PC-9 (cell line): ENCODE data around the gene ATP6V0B. TPM values are rescaled to one million over a fixed set of nuclear protein-coding genes. Genes with fewer than 3 reads are reported as not detected.

Experiments
- BruUV-seq: library from RNA; stranded (reverse); fragments of 400-500 nt; replicated peaks from 2 replicates; lab custom pipeline; 2021; lab: Mats Ljungman, UMichigan
- CTCF ChIA-PET: fragments of 300-600 bp; sonication (Branson Sonifier 250); formaldehyde crosslinking; loops from one replicate; lab custom pipeline; 2022; ENCODE audit warnings: antibody characterized with exemption; lab: Charles Lee
- POLR2A ChIA-PET: fragments of 300-600 bp; sonication (Branson Sonifier 250); formaldehyde crosslinking; loops from one replicate; lab custom pipeline; 2022; ENCODE audit warnings: antibody characterized with exemption; ENCODE audit not compliant: unreplicated experiment; lab: Charles Lee
- DNase-seq, 2 experiments: peaks; one replicate each; pipeline versions ENCODE4 v3.0.0 to v3.0.0-alpha.2; 2015 to 2022; ENCODE audit warnings: mixed read lengths in 1 of 2
- H2AFZ ChIP-seq: fragments of 200-600 bp; sonication (generic); 2 replicates; pipeline ENCODE4 v1.8.1; 2017; ENCODE audit warnings: antibody characterized with exemption
- H3F3A ChIP-seq: fragments of 200-600 bp; sonication (generic); 2 replicates; pipeline ENCODE4 v1.8.1; 2017; ENCODE audit warnings: antibody characterized with exemption, mild to moderate bottlenecking, low read depth; ENCODE audit not compliant: insufficient read depth
- H3K27ac ChIP-seq: fragments of 200-600 bp; sonication (generic); 2 replicates; pipeline ENCODE4 v1.6.1; 2016; ENCODE audit warnings: mixed run types
- H3K27me3 ChIP-seq: fragments of 200-600 bp; sonication (generic); 2 replicates; pipeline ENCODE4 v1.6.1; 2016; ENCODE audit warnings: low read depth, mixed run types; ENCODE audit not compliant: insufficient read depth
- H3K36me3 ChIP-seq: fragments of 200-600 bp; sonication (generic); 2 replicates; pipeline ENCODE4 v1.6.1; 2016; ENCODE audit warnings: low read depth, mixed run types
- H3K4me1 ChIP-seq: fragments of 200-600 bp; sonication (generic); replicated peaks from 2 replicates; pipeline ENCODE4 v1.6.1; 2016; ENCODE audit warnings: mixed run types; ENCODE audit not compliant: insufficient read depth
- H3K4me2 ChIP-seq: fragments of 200-600 bp; sonication (generic); 2 replicates; pipeline ENCODE4 v1.6.1; 2017; ENCODE audit warnings: mixed run types
- H3K4me3 ChIP-seq: fragments of 200-600 bp; sonication (generic); 2 replicates; pipeline ENCODE4 v1.6.1; 2016; ENCODE audit warnings: mixed run types
- H3K79me2 ChIP-seq: fragments of 200-600 bp; sonication (generic); 2 replicates; pipeline ENCODE4 v1.6.1; 2017; ENCODE audit warnings: low read depth, mixed run types
- H3K9me2 ChIP-seq: fragments of 200-600 bp; sonication (generic); 2 replicates; pipeline ENCODE4 v1.8.1; 2017; ENCODE audit warnings: mild to moderate bottlenecking; ENCODE audit not compliant: insufficient read depth
- H3K9me3 ChIP-seq: fragments of 200-600 bp; sonication (generic); 2 replicates; pipeline ENCODE4 v1.8.1; 2016; ENCODE audit warnings: low read depth; ENCODE audit not compliant: insufficient read depth
- H4K20me1 ChIP-seq: fragments of 200-600 bp; sonication (generic); 2 replicates; pipeline ENCODE4 v1.8.1; 2017; ENCODE audit not compliant: insufficient read depth
- EZH2 ChIP-seq: fragments of 200-600 bp; sonication (generic); IDR thresholded peaks from 2 replicates; pipeline ENCODE4 v1.8.0; 2017; ENCODE audit warnings: antibody characterized with exemption, low read depth
- intact Hi-C: fragments of 100-400 bp; cut with micrococcal nuclease; formaldehyde crosslinking; loops from one replicate; pipeline ENCODE4 v1.10.0; 2022; ENCODE audit not compliant: unreplicated experiment
- total RNA-seq: library from RNA; stranded (reverse); gene quantifications from 2 replicates; pipeline ENCODE4 v1.2.3, GENCODE V29; 2021
- TF ChIP-seq, protein P1 (sequence below): fragments of 200-600 bp; sonication (generic); conservative IDR thresholded peaks from 2 replicates; pipeline ENCODE4 v1.6.1; 2017; ENCODE audit warnings: mixed run types, antibody characterized with exemption, mild to moderate bottlenecking, moderate library complexity

Gene ATP6V0B
- total RNA-seq, 1 experiment from 2014 or later: 125 TPM

DNA sequence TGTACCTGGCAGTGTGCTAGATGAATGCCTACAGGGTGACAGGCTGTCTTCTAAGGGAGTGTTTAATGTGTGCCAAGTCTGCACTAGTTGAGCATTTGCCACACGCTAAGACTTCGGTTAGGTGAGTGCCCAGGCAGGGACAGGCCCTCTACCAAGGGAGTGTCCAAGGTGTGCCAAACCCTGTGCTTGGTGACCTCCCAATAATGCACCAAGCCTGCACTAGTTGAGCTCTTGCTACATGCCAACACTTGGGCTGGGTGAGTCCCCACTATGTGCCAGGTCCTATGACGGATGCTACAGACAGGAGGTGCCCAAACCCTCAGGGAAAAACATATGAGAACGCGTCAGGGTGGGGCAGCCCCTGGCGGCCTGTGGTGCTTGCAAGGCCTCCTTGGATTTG is 45.7 kb downstream of the ATP6V0B start:
- Histone ChIP-seq H3K27me3 (no peaks in the 10 kb centered on the region), H3K79me2 (peaks cover 9% of the 10 kb centered on the region), H2AFZ (no peak overlapping the region), H3K9me3 (no peaks in the 10 kb centered on the region), H3K4me3 (no peak overlapping the region), H3K27ac (no peak overlapping the region), H4K20me1 (peaks cover 29% of the 10 kb centered on the region), H3K36me3 (peaks cover 48% of the 10 kb centered on the region), H3K4me2 (no peak overlapping the region), H3K4me1 (peaks cover 20% of the 10 kb centered on the region), H3K9me2 (no peaks in the 10 kb centered on the region), H3F3A (peaks cover 21% of the 10 kb centered on the region)
- CTCF ChIA-PET: no interaction called here
- no peak for DNase-seq
- no peak for TF ChIP-seq EZH2
- TF ChIP-seq, protein P1, sequence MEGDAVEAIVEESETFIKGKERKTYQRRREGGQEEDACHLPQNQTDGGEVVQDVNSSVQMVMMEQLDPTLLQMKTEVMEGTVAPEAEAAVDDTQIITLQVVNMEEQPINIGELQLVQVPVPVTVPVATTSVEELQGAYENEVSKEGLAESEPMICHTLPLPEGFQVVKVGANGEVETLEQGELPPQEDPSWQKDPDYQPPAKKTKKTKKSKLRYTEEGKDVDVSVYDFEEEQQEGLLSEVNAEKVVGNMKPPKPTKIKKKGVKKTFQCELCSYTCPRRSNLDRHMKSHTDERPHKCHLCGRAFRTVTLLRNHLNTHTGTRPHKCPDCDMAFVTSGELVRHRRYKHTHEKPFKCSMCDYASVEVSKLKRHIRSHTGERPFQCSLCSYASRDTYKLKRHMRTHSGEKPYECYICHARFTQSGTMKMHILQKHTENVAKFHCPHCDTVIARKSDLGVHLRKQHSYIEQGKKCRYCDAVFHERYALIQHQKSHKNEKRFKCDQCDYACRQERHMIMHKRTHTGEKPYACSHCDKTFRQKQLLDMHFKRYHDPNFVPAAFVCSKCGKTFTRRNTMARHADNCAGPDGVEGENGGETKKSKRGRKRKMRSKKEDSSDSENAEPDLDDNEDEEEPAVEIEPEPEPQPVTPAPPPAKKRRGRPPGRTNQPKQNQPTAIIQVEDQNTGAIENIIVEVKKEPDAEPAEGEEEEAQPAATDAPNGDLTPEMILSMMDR: no peak
- POLR2A ChIA-PET: no interaction called here
- intact Hi-C loops: no loop called here
- no TSS peak for BruUV-seq

DNA sequence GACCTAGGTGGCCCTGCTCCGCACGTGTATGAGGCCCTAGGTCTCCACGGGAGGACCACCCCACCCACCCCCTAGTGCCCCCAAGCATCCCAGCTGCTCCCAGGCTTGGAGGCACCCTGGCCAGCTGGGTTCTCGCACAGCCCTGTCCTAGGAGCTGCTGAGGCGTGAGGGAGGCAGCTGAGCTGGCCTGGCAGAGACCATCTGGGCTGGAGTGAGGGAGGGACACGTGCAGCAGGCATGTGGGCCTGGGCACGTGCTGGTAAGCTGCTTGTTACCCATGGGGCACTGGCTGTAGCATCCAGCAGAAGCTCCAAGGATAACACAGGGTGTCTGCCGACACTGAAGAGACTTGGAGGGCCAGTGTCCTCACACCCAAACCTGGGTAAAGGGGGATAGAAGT is 46.4 kb downstream of the ATP6V0B start:
- TF ChIP-seq EZH2: no peak
- TF ChIP-seq, protein P1: no peak
- Histone ChIP-seq H3F3A (peaks cover 28% of the 10 kb centered on the region), H3K27ac (no peak overlapping the region), H3K79me2 (peaks cover 12% of the 10 kb centered on the region), H3K4me2 (no peak overlapping the region), H3K9me3 (no peaks in the 10 kb centered on the region), H3K4me1 (peaks cover 27% of the 10 kb centered on the region), H3K36me3 (peaks cover 48% of the 10 kb centered on the region), H2AFZ (no peak overlapping the region), H4K20me1 (peaks cover 28% of the 10 kb centered on the region), H3K9me2 (no peaks in the 10 kb centered on the region), H3K27me3 (no peaks in the 10 kb centered on the region), H3K4me3 (no peak overlapping the region)
- ChIA-PET CTCF (interaction anchor here (0.6 kb wide), 1 partner anchor 22 kb away, joined by 4 read pairs; no protein-coding TSS in a partner anchor), POLR2A (no interaction called here)
- BruUV-seq: no TSS peak
- intact Hi-C loops: no loop called here
- DNase-seq: no peak

DNA sequence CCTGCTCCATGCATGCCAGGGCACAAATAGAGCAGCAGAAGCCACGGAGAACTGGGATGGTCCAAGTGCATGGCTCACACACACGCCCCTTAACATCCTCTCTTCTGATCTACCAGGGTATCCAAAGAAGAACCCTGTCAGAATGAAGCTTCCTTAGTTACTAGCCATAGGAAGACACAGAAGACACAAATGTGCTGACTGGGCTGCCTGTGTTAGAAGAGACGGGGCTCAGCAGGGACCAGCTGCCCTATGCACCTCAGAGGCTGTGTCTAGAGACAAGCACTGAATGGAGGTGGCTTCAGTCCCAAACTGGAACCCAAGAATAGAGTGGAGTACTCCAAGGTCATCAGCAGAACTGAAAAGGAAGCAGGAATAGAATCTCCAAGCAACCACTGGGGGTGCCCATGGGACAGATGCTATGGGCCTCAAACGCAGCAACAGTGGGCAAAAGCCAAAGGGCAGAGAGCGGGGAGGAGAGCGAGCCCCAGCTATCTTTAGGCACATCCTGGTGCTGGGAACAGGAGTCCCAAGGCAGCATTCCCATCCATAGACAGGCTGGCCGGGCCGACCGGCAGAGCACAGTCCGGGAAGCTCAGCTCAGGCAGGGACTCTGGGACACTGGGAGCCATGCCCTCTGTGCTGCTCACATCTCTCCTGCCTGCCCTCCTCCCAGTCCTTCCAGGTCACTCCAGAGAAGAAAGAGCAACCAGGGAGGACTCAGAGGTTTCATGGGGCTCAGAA is 47.0 kb downstream of the ATP6V0B start:
- no peak overlapping the region for H3K4me2 ChIP-seq
- H3K4me3 ChIP-seq: no peak overlapping the region
- peaks cover 34% of the 10 kb centered on the region for H3F3A ChIP-seq
- H3K27ac ChIP-seq: no peak overlapping the region
- intact Hi-C loops: no loop called here
- no peak for DNase-seq
- POLR2A ChIA-PET: no interaction called here
- H3K9me3 ChIP-seq: no peaks in the 10 kb centered on the region
- H4K20me1 ChIP-seq: peaks cover 28% of the 10 kb centered on the region
- H3K4me1 ChIP-seq: peaks cover 33% of the 10 kb centered on the region
- H3K27me3 ChIP-seq: no peaks in the 10 kb centered on the region
- H3K9me2 ChIP-seq: no peaks in the 10 kb centered on the region
- CTCF ChIA-PET: interaction anchor here (0.6 kb wide), 1 partner anchor 23 kb away, joined by 4 read pairs; no protein-coding TSS in a partner anchor
- peaks cover 51% of the 10 kb centered on the region for H3K36me3 ChIP-seq
- BruUV-seq: no TSS peak
- H2AFZ ChIP-seq: no peak overlapping the region
- TF ChIP-seq EZH2: no peak
- TF ChIP-seq, protein P1: no peak
- H3K79me2 ChIP-seq: peaks cover 18% of the 10 kb centered on the region
